GM12873 (cell line): Measurements from ENCODE around the gene ANKFN1.

Source experiments
- CTCF ChIP-seq: IDR thresholded peaks from 2 replicates; pipeline ENCODE4 v1.5.1; 2012; ENCODE audit warnings: low read depth, mild to moderate bottlenecking, moderate library complexity, low read length, control low read depth; ENCODE audit not compliant: insufficient read depth; ENCODE audit errors: missing control alignments

The ANKFN1 gene

GRCh38 chr17:56160422-56160821 is 7.1 kb downstream of the ANKFN1 start:
- TF ChIP-seq CTCF: no peak

DNA sequence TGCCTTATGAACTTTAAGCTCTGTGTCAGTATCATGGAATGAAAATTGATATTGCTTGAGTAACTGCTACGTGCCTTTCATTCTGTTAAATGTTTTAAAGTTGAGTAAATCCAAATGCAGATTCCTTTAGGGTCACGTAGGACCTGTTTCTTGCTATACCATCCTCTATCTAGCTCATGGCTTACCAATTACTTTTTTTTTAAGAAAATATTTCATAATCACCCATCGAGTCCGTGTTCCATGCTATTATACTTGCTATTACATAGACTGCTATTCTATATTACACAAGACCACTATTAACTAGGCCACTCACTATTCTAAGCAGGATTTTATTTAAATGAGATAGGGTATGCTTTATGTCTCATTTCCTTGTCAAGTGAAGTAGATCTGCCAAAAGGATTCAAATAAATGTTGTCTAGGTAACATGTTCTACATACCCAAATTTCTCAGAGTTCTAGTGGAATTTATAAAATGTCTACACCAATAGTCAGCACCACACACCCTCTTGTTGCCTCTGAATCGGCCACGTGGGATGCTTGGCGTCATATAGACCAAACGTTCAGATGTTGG is 11.9 kb downstream of the ANKFN1 start:
- no peak for TF ChIP-seq CTCF

GRCh38 chr17:56167491-56167890 is 14.2 kb downstream of the ANKFN1 start:
- TF ChIP-seq CTCF: no peak

DNA sequence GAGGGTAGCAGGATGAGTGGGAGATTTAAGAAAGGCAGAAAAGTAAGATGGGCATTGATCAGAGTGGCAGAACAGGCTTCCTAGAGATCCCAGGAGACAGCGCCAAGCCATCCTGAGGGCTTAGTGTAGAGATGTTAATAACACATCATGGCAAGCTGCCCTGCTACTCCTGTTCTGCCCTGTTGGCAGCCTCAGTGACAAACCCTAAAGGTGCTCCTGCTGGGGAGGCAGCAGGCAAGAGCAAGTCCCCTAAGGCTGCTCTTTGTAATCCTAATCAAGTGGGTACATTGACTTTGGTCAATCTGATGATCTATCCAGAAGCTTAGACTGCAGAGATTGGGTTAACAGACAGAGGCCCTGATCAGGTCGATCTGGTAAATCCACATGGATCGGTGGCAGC is 16.3 kb downstream of the ANKFN1 start:
- TF ChIP-seq CTCF: no peak

GRCh38 chr17:56171186-56171959 is 18.1 kb downstream of the ANKFN1 start:
- TF ChIP-seq CTCF: no peak

DNA sequence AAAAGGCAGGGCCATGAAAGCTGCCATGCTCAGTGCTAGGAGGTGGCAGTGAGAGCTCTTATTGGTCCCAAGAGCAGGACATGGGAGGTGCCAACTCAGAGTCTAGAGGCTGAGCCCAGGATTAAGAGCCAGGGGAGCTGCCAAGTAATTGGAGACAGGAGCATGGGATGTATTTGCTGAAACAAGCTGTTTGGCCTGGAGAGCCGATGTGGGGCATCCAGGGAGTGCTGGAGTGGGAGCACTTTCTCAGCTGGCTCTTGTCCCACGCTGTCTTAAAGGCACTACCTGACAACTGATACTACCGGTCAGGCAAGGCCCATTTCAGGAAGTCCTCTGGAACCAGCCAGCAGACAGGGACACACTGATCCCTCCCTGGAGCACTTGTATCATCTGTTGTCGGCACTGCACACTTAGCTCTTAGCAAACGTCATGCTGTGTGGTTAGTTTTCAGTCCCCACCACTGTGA is 19.3 kb downstream of the ANKFN1 start:
- TF ChIP-seq CTCF: no peak

- no peak for TF ChIP-seq CTCF
Measured at GRCh38 chr17:56173026-56173425, 19.8 kb downstream of the ANKFN1 start.
